HG02884 (cell line): ENCODE measurements around the gene NOTCH1.
"Not testable (repeated sequence)": the region's sequence is repeated elsewhere in the genome, so short reads cannot be mapped to it uniquely, and the experiment has no call there.

Source experiments
- ATAC-seq: cut with Tn5 transposase; IDR thresholded peaks from one replicate; pipeline ENCODE4 v1.9.1; 2021; ENCODE audit warnings: mild to moderate bottlenecking, moderate library complexity; ENCODE audit not compliant: unreplicated experiment

Gene NOTCH1

DNA sequence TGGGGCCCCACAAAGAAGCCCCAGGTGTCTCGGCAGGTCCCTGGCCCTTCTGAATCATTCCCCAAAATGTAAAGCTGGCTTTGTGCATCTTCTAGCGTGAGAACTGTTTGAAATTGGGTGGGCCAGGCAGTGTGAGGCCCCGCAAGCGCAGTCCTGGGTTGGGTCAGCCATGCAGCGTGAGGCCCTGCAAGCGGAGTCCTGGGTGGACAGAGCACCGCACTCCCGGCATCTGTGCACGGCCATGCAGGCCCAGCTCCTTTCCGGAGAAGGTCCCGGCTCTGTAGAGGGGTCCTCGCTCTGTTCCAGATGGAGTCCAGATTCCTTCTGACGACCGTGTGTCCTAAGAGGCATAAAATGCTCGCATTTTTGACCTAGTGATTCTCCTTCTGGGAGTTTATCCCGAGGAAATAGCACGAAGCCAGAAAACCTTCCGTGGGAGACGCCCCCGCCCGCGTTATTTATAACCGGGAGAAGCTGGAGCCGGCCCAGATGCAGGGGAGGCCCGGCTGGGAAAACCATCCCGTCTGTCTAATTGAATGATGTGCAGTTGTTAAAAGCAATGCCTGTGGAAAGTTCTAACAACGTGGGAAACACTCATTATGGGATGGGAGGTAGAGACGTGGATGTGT lies 19.4 kb upstream of the NOTCH1 start:
- no peak for ATAC-seq

DNA sequence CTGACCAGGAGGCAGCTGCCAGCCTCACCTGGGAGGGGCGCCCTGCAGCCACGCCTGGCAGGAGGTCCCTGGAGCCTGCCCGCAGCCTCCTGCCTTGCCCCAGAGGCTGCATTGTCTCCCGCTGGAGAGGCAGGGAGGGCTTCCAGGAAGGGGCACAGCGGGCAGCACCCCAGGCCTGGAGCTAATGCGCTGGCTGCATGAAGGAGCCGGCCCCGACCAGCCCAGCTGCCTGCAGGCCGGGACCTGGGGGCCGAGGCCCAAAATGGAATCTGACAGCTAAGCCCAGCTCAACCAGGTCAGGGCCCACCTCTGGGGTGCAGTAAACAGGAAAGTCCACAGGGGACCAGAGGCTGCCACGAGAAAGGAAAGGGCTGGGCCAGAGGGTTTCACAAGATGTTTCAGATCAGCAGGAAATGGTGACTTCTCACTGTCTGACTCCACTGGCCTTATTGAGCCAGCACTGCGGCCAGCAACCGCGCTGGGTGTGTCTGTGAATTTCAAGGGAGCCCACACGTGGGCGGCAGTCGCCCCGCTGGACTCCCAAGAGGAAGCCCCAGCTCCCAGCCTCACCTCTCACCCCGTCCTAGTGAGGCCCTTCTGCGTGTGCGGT lies 18.6 kb upstream of the NOTCH1 start:
- no peak for ATAC-seq

DNA sequence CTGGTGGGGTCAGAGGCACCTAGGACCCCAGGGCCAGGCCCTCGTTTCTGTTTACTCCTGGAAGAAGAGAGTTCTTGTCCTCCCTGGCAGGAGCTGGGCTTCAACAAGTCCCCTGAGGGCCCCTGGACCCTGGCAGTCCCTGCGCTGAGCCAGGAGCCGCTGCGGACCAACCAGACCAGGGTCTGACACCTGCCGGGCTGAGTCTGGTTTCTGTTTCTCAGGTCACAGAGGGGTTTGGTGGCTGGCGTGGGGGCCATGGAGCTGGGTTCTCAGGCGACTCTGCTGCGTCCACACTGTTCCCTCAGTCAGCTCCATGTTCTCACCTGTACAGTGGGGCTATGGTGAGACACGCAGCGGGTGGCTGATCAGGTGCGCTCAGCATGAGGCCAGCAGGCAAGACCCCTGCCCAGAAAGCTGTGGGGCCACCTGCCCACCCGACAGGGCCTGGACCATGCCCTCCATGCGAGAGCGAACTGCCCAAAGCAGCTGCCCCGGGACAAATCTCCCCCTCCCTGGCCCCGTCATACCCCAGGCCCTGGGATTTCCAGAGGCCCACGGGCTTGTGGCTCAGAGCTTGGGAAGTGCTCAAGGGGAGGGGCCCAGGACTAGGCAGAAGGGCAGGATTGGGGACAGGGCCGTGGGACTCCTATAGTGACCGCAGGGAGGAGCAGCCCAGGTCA lies 17.9 kb upstream of the NOTCH1 start:
- no peak for ATAC-seq

DNA sequence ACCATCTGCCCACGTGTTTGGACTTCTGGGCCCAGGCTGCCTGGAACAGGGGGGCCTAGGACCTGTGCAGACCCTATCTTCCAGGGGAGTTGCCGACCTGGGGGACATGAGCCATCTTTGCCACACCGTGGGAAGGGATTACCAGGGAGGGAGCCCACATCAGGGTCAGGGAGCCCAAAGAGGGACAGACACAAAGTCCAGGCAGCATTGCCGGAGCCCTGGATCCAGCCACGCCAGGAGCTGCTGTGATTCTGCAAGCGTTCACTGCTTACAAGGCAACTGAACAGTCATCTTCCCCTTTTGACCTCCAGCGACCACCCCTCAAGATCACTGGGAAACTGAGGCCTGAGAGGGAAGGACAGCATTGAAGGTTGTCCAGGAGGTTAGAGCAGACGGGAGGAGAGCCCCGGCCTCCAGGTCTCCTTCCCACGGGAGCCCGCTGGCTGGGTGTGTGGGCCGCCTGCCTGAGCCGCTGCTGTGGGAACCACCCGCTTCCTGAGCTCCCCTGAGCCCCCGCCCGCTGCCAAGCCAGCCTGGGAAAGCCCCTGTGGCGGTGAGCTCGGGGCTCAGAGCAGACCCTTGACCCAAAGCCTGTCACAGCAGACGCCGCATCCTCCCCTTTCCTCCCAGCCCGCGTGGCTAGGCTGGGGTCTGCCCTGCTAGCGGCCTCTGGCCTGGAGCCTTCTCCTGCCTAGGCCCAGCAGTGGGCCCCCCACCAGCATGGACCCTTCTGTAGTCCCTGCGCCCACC lies 17.1 kb upstream of the NOTCH1 start:
- no peak for ATAC-seq

DNA sequence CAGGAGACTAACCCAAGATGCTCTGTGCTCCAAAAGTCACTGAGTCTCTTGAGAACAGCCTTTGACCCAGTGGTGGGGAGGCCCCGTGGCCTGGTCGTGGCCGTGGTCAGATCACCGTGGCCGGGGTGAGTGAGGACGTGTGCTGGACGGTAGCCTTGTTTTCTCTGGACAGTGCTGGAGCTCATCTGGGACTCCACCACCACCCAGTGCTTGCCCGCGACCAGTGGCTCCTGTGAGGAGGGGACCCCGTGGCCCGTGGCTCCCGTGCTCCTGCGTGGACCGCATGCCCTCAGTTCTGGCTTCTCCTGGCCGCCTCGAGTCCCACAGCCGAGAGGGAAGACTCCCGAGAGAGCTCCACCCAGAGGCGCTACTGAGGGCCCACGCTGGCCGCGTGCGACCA lies 15.9 kb upstream of the NOTCH1 start:
- no peak for ATAC-seq

DNA sequence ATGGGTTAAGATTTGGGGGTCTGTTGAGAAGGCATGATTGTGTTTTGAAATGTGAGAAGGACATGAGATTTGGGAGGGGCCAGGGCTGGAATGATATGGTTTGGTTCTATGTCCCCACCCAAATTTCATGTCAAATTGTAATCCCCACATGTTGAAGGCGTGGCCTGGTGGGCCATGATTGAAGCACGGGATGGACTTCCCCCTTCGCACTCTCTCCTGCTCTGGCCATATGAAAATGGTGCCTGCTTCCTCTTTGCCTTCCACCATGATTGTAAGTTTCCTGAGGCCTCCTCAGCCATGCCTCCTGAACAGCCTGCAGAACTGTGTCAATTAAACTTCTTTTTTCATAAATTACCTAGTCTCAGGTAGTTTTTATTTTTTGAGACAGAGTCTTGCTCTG lies 14.7 kb upstream of the NOTCH1 start:
- ATAC-seq, result no peak

DNA sequence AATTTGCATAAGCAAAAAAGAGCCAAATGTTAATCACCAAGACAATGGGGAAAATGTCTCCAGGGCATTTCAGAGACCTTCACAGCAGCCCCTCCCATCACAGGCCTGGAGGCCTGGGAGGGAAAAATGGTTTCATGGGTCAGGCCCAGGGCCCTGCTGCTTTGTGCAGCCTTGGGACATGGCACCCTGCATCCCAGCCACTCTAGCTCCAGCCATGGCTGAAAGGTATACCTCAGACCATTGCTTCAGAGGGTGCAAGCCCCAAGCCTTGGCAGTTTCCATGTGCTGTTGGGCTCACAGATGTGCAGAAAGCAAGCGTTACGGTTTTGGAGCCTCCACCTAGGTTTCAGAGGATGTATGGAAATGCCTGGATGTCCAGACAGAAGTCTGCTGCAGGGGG lies 13.5 kb upstream of the NOTCH1 start:
- ATAC-seq, result not testable (repeated sequence)

DNA sequence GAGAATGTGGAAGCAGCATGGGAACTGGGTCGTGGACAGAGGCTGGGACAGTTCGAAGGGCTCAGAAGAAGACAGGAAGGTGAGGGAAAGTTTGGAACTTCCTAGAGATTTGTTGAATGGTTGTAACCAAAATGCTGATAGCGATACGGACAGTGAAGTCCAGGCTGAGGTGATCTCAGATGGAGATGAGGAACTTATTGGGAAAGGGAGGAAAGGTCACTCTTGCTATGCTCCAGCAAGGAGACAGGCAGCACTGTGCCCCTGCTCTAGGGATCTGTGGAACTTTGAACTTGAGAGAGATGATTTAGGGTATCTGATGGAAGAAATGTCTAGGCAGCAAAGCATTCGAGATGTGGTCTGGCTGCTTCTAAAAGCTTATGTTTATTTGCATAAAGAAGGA lies 13.0 kb upstream of the NOTCH1 start:
- ATAC-seq, result not testable (repeated sequence)

DNA sequence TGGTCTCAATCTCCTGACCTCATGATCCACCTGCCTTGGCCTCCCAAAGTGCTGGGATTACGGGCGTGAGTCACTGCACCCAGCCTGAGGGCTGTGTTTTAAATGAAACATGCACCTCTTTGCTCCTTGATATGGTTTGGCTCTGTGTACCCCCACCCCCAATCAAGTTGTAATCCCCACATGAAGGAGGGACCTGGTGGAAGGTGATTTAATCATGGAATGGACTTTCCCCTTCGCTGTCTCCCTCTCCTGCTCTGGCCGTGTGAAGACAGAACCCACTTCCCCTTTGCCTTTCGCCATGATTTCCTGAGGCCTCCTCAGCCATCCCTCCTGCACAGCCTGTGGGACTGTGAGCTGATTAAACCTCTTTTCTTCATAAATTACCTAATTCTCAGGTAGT lies 12.5 kb upstream of the NOTCH1 start:
- ATAC-seq, result no peak

DNA sequence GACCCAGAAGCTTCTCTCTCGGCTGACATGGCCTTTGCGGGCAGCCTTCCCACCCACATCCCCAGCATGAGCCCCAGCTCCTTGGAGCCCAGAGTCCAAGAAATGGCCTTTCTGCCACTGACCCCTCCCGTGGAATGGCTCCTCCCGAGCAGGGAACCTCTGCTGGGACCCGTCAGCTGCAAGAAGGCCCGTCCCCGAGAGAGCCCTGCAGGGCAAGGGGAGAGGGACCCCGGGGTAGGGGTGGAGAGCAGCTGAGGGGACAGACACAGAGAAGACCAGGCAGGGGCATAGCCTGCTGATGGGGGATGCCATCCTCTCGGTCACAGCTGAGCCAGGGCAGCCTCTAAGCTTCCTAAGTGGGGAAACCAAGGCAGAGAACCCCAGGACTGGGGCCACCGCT lies 11.2 kb upstream of the NOTCH1 start:
- no peak for ATAC-seq

DNA sequence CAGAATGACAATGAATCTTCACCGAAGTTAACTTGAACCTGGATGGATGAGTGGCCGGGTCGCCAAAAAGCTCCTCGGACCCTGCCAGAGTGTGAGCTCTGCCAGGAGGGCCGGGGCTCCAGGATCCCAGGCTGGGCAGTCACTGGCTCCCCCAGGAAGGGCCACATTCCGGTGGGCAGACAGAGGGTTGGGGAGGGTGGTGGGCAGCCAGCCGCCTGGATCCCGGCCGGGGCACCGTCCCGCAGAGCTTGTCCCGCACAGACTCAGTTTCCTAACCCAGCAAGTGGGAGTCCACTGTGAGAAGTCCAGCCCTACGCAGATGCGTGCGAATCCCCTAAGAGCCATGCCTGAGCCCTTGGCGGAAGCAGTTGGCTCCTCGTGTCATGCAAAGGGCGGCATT lies 10.3 kb upstream of the NOTCH1 start:
- no peak for ATAC-seq

DNA sequence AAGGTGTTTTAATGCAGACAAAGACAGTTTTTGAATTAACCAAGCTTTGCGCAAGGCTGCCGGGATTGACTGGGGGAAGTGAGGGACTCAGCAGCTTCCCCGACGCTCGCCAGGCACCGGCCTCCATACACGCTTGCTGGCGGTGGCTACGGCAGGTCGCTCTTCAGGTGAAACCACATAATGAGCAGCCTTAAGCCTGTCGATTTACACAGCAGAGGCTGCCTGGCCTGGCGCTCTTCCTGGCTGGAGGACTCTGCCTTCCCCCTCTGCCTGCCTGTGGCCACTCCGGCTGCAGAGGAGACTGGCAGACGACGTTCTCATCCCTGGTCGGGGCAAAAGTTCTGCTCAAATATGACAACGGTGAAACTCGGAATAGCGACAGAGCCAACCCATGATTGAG lies 9.0 kb upstream of the NOTCH1 start:
- ATAC-seq, result no peak

DNA sequence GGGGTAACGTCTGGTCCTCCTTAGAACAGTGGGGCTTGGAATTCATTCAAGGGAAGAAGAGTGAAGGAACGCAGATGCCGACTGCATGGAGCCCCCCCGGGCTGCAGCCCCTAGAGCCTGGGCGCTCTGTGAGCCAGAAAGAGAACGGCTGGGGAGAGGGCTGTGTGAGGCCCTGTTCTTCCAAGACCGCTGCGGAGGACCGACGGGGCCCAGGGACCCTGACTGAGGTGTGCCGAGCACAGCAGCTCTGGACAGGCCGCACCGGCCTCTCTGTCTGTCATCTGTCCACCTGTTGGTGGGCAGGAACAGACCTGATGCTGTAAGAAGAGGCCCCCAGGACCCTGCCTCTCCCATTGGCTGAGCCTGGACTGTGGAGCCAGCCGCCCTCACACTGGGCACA lies 7.7 kb upstream of the NOTCH1 start:
- no peak for ATAC-seq

DNA sequence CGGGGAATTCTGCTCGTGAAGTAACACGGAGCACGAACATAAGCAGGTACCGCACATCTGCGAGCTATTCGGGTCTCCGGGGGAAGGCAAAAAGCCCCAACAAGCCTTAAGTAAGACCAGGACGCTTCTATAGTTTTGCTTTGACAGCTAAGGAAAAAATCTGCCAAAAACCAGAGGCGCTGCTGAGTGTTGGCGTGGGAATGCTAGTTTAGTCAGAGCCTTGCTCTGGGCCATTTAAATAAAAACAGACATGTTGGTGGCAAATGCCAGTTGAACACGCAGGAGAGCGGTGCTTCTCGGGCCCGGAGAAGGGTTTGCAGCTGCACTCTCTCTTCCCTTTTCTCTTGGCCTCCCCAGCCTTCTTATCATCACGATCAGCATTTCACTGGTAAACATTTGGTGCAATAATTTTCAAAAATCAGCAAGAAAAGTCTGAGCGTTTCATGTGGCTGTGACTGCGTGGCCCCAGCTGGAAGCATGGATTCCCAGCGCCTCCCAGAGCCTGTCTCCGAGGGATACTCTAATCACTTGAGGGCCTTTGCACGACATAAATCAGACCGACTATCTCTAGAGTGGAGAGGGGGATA lies 6.4 kb upstream of the NOTCH1 start:
- ATAC-seq, result no peak

DNA sequence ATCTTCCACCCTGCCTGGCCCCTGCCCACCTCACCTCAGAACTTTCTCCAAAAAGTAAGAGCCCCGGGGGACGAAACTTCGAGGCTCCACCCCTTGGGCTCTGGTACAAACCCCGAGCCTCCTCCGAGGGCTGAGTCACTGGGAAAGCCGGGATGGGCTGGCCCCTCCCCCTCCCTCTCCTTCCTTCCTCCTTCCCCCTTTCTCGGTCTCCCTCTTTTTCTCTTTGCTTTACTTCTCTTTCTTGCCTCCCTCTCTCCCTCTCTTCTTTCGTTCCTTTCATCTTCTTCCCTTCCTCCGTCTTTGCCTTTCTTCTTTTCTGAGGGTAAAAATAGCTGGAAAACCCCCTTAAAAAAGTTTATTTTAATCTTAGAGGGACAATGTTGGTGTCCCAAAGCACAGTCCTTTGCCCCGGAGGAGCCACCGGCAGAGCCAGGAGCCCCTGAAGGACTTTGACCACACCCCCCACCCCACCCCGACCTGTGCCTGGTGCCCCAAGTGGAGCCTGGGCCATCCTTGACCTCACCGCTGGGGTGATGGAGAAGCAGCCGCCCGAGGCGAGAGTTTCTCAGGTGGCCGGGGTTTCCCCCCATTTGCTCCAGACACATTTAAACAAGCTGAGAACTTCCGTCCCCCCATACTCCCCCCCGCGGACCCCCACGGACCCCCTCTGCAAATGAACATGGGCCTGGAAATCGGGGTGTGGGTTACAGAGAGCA lies 5.7 kb upstream of the NOTCH1 start:
- ATAC-seq, result no peak

DNA sequence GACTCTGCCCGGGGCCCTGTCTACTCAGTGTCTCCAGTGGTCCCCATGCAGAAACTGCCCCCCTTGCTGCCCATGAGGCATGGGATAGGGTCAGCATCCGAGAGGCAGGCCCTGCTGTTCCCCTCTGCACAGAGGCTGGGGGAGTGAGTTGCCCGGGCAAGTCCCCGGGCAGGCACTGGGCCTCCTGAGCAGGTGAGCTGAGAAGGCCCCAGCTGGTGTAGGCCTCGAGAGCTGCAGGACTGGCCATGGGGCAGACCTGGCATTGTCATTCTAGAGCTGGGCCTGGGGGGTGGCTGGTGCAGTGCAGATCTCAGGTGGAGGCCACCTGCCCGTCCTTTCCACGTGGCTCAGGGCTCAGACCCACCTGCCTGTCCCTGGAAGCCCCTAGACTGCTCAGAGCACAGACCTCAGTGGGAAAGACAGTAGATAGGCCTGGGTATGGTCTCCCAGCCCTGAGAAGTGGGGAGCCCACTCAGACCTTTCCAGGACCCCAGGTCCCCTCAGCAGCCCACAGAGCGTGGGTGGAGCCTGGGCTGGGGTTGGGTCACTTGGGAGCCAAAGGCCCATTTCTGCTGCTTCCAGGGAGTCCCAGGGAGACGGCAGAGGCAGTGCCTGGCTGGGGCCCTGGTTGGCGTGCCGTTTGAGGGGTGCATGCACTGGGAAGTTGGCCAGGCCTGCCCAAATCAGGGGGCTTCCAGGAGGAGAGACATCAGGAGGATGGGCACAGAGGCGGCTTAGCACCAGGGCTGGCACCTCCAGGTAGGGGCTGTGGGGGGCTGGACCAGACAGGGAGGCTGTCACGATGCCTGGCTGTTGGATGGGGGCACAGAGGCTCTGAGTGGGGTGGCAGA lies 4.8 kb upstream of the NOTCH1 start:
- ATAC-seq, result no peak

DNA sequence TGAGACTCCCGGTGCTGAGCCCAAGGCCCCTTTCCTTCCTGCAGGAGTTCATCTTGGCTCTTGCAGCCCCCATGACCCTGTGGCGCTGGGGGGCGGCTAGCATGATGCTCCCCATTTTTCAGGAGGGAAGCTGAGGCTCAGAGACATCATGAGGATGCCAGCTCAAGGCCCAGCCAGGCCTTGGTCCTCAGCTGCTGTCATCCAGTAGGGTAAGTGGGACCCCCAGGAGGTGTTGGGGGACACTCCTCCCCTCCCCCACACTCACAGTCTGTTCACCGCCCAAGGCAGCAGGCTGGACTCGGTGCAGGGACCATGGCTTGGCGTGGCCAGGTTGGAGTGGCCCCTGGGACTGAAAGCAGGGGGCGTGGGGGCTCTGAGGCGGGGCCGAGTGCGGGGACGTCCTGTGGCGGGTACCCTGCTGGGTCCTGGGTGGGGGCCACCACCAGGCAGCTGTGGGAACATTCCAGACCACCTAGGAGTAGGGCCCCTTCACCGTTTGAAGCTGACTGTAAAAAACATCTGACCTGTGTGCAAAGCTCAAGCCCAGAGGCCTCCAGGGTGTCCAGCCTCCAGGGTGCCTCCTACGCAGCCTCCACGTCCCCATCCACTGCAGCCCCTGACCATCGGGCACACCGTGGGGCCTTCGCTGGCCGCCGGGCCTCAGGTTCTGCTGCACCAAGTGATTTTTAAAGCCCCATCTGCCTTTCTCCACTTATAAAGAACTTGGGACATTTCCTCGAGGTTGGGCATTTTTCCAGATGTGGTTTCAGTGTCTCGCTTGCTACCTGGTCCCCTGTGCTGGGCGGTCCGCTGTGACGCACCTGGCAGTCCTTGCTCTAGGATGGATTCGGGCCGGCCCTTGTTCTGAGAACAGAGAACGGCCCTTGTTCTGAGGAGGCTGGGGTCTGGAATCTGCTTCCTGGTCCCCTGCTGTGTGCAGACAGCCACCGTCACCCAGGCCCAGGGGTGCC lies 3.4 kb upstream of the NOTCH1 start:
- no peak for ATAC-seq

DNA sequence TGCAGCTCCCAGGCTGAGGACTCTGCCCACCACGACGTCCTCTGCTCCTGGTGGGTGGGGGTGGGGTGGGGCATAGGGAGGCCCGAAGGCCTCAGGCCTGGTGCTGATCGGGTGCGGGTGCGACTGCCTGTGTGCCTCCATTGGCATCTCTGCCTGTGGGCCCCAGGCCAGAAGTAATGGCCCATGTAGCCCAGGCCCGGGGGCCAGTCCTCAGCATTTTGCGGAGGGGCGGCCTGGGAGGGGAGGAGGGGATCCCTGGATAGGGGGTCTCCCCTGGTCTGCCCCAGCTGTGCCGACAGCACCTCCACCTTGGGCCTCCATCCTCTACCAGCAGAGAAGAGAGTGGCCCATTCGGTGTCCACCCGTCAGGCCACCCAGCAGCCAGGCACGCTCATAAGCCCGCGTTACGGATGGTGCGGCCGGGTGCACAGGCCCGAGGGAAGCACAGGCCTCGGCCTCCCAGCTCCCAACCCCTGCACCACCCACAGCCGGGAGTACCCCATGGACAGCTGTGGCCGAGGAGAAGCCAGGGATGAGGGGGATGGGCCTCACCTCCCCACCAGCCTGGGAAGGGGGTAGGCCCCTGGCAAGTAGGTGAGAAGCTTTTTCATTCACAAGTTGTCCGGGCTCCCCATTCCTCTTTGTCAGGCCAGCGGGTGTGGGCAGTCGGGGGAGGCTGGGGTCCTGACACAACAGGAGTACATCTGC lies 1.8 kb upstream of the NOTCH1 start:
- ATAC-seq, result no peak
